GM12874 (cell line): ENCODE measurements around the gene NCCRP1.

Source experiments
- CTCF ChIP-seq: IDR thresholded peaks from 2 replicates; pipeline ENCODE4 v1.5.1; 2011; ENCODE audit warnings: low read depth, mild to moderate bottlenecking, control low read depth, low read length, moderate library complexity; ENCODE audit not compliant: insufficient read depth

Gene NCCRP1

DNA sequence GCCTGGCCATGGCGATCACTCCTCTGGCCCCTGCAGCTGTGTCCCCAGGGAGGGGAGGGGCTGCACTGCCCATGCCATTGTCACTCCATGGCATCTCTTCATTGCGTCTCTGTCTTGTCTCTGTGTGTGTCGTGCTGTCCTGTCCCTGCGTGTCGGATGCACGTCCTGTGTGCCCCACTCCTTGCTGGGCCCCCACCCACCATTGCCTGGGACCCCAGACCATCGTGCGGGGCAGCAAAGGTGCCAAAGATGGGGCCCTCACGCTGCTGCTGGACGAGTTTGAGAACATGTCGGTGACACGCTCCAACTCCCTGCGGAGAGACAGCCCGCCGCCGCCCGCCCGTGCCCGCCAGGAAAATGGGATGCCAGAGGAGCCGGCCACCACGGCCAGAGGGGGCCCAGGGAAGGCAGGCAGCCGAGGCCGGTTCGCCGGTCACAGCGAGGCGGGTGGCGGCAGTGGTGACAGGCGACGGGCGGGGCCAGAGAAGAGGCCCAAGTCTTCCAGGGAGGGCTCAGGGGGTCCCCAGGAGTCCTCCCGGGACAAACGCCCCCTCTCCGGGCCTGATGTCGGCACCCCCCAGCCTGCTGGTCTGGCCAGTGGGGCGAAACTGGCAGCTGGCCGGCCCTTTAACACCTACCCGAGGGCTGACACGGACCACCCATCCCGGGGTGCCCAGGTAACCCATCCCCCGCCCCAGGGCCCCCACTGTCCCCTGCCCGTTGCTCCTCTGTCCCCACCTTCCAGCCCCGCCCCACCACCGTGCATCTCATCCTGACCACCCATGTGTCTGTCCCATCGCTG, 23.9 kb upstream of the NCCRP1 start:
- TF ChIP-seq CTCF: no peak

GRCh38 chr19:39173502-39173991, 23.2 kb upstream of the NCCRP1 start:
- no peak for TF ChIP-seq CTCF

DNA sequence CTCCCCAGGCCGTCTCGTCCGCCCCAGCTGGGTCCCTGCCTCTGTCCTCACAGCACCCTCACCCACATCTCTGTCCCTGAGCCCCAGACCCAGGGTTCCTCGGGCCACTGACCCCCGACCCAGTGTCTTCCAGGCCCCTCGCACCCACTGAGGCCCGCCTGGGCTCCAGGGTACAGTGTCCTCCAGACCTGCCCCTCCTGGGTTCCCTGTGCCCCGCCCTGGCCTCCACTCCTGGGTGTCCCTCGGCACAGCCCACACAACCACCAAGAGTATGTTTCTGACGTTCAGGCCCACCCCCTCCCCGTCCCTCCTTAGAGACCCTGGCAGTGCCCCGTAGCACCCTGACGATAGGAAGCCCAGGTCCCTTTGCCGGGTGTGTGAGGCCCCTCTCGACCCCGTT, 22.6 kb upstream of the NCCRP1 start:
- TF ChIP-seq CTCF: no peak

DNA sequence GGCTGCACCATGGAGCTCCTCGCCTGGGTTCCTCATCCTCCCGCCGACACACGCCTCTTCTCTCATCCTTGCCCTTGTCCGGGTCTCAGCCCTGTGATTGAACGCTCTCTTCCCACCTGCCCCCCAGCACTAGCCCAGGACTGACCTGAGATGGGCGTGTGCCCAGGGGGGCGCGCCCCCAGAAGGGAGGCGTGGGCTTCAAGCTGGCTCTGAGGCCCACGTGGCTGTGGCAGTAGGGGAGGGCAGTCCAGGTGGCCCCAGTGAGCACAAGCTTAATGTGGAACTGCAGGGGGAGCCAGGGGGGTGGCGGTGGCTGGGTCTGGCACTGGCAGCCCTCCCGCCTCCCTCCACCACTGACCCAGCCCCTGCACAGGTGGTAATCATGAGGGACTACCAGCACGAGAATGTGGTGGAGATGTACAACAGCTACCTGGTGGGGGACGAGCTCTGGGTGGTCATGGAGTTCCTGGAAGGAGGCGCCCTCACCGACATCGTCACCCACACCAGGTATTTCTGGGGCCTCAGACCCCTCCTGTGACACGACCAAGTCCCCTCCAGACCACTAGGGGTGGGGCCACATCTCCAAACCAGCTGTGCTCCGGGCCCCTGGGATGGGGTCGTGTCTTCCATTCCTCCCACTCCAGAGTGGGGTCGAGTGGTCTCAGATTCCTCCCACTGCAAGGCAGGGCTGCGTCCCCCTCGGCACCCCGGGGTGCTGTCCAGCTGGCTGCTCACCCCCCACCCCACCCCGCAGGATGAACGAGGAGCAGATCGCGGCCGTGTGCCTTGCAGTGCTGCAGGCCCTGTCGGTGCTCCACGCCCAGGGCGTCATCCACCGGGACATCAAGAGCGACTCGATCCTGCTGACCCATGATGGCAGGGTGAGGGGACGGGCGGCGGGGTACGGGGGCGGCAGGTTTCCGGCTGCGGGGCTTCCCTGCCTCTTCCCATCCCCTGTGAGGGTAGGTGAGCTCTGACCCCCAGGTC, 21.9 kb upstream of the NCCRP1 start:
- no peak for TF ChIP-seq CTCF

DNA sequence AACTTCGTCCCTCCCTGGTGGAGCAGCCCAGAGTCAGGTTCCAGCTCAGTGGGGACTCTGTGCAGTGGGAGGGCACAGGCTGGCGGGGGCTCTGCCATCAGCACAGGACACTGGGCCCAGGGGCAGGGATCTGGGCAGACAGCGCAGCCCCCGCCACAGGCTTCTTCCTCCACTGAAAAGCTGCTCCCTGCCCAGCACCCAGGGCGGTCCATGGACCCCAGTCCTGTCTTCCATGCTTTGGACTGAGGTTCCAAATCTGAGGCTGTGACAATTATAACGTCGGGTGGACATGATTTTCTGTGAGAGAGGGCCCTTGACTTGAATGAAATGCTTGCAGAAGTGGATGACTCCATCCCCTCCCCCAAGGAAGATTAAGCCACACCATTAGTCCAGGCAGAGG, 21.2 kb upstream of the NCCRP1 start:
- TF ChIP-seq CTCF: no peak

- no peak for TF ChIP-seq CTCF
Measured at GRCh38 chr19:39177110-39177699, 19.6 kb upstream of the NCCRP1 start.

GRCh38 chr19:39177736-39178135, 19.0 kb upstream of the NCCRP1 start:
- no peak for TF ChIP-seq CTCF
